ENCODE measurements around the gene FABP3.

DNA sequence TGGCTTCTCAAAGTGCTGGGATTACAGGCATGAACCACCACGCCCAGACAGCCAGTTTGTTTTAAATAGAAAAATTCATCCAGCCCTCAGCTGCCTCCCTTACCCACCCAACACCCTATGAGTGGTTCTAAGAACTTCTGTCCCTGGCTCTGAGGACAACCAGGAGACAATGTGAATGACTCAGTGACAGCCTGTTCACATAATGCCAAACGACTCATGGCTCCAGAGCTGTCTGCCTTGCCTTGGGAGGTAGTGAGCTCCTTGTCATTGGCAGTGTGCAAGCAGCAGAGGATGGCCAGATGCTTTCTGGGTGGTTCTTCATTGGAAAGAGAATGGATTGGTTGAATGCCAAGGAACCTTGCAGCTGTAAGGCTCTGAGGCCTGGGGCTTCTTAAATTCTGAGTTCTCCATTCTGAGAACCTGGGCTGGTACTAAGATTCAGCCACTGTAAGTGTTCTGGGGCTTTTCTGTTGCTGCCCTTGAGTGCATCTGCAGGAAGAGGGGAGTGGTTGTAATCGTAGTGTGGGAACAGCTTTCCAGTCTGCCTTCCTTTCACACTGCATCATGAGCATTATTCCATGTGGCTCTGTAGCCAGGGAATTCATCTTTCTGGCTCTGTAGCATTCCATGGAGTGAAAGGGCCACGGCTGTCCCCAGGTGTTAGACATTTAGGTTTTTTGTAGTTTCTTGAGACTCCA is 45.9 kb upstream of the FABP3 start:
- TF ChIP-seq, protein P1, sequence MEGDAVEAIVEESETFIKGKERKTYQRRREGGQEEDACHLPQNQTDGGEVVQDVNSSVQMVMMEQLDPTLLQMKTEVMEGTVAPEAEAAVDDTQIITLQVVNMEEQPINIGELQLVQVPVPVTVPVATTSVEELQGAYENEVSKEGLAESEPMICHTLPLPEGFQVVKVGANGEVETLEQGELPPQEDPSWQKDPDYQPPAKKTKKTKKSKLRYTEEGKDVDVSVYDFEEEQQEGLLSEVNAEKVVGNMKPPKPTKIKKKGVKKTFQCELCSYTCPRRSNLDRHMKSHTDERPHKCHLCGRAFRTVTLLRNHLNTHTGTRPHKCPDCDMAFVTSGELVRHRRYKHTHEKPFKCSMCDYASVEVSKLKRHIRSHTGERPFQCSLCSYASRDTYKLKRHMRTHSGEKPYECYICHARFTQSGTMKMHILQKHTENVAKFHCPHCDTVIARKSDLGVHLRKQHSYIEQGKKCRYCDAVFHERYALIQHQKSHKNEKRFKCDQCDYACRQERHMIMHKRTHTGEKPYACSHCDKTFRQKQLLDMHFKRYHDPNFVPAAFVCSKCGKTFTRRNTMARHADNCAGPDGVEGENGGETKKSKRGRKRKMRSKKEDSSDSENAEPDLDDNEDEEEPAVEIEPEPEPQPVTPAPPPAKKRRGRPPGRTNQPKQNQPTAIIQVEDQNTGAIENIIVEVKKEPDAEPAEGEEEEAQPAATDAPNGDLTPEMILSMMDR (conservative IDR thresholded peaks at IDR 0.05; ENCODE audit: low read depth in 2 of 2) = no peak
- no peak for TF ChIP-seq POLR2AphosphoS5 (IDR thresholded peaks at IDR 0.05; ENCODE audit: low read depth)
- TF ChIP-seq CREB1 (CRISPR knock-in tag; IDR thresholded peaks at IDR 0.05; ENCODE audit: low read depth) = no peak
- no peak for TF ChIP-seq EZH2 (IDR thresholded peaks at IDR 0.05; ENCODE audit: low read depth, unreplicated experiment)
